HG02885 (cell line): ENCODE results near the gene MAPRE3.

Experiments
- ATAC-seq: cut with Tn5 transposase; IDR thresholded peaks from one replicate; pipeline ENCODE4 v1.9.1; 2021; ENCODE audit warnings: mild to moderate bottlenecking; ENCODE audit not compliant: unreplicated experiment, poor library complexity

MAPRE3 gene

GRCh38 chr2:27007416-27008374, 37.3 kb downstream of the MAPRE3 start:
- no peak for ATAC-seq

GRCh38 chr2:27008678-27009077, 38.2 kb downstream of the MAPRE3 start:
- ATAC-seq = no peak

GRCh38 chr2:27009083-27009482, 38.6 kb downstream of the MAPRE3 start:
- no peak for ATAC-seq

GRCh38 chr2:27009716-27010115, 39.3 kb downstream of the MAPRE3 start:
- no peak for ATAC-seq

GRCh38 chr2:27010139-27010538, 39.7 kb downstream of the MAPRE3 start:
- no peak for ATAC-seq

- ATAC-seq = no peak
Measured at GRCh38 chr2:27013738-27014137, 43.3 kb downstream of the MAPRE3 start.

GRCh38 chr2:27014771-27015433, 44.5 kb downstream of the MAPRE3 start:
- no peak for ATAC-seq

GRCh38 chr2:27016801-27017325, 46.4 kb downstream of the MAPRE3 start:
- no peak for ATAC-seq

- ATAC-seq = no peak
Measured at GRCh38 chr2:27018142-27018541, 47.7 kb downstream of the MAPRE3 start.

- no peak for ATAC-seq
Measured at GRCh38 chr2:27019459-27019858, 49.0 kb downstream of the MAPRE3 start.

GRCh38 chr2:27019931-27020855, 49.8 kb downstream of the MAPRE3 start:
- no peak for ATAC-seq

- no peak for ATAC-seq
Measured at GRCh38 chr2:27021253-27022049, 51.0 kb downstream of the MAPRE3 start.

- no peak for ATAC-seq
Measured at GRCh38 chr2:27023740-27024139, 53.3 kb downstream of the MAPRE3 start.

GRCh38 chr2:27024188-27024587, 53.8 kb downstream of the MAPRE3 start:
- ATAC-seq = no peak

- no peak for ATAC-seq
Measured at GRCh38 chr2:27024812-27025211, 54.4 kb downstream of the MAPRE3 start.

GRCh38 chr2:27025281-27025800, 54.9 kb downstream of the MAPRE3 start:
- no peak for ATAC-seq

GRCh38 chr2:27025861-27026851, 55.7 kb downstream of the MAPRE3 start:
- ATAC-seq = no peak

GRCh38 chr2:27027211-27027651, 56.8 kb downstream of the MAPRE3 start:
- no peak for ATAC-seq
